ENCODE measurements around the gene CTSA.

- TF ChIP-seq EZH2 (IDR thresholded peaks at IDR 0.05; ENCODE audit: insufficient read depth, low read length) (no peak), CTCF (IDR thresholded peaks at IDR 0.05; ENCODE audit: insufficient read depth, low read depth, low read length) (no peak)
Measured at GRCh38 chr20:45927071-45927878, 36.1 kb downstream of the CTSA start.

All from astrocyte (in vitro differentiated cells and primary cell).